K562 (cell line): ENCODE data around the gene RSPH1. TPM values are rescaled to one million over a fixed set of nuclear protein-coding genes. Genes with fewer than 3 reads are reported as not detected.
A peak's percentile ranks its signal among the peaks of the same experiment; 100 is the strongest.

ENCODE experiments used
- CREB5 ChIP-seq: fragments of 250-450 bp; sonication (Bioruptor Pico); IDR thresholded peaks from 2 replicates; pipeline ENCODE4 v1.5.0; 2020; ENCODE audit warnings: mild to moderate bottlenecking
- FOXK2 ChIP-seq, 2 experiments: fragments of 450-650 bp; IDR thresholded peaks in 1 of 2; conservative IDR thresholded peaks in 1 of 2; 2 replicates each; pipeline ENCODE4 v1.6.1; 2016; ENCODE audit warnings: low read depth in 2 of 2, mild to moderate bottlenecking in 1 of 2
- KAT2B ChIP-seq: IDR thresholded peaks from one replicate; pipeline ENCODE4 v1.6.1; 2012; ENCODE audit warnings: low read depth, mild to moderate bottlenecking, control low read depth, inconsistent platforms, low read length, moderate library complexity
- LARP7 ChIP-seq: fragments of 450-650 bp; IDR thresholded peaks from 2 replicates; pipeline ENCODE4 v1.6.1; 2016
- MGA ChIP-seq: fragments of 450-650 bp; IDR thresholded peaks from 2 replicates; pipeline ENCODE4 v1.6.1; 2016; ENCODE audit warnings: mild to moderate bottlenecking, moderate library complexity
- NR2F6 ChIP-seq: fragments of 450-650 bp; formaldehyde crosslinking; IDR thresholded peaks from 2 replicates; pipeline ENCODE4 v1.4.0; 2020; ENCODE audit warnings: mild to moderate bottlenecking
- POLR3A ChIP-seq: IDR thresholded peaks from 2 replicates; pipeline ENCODE4 v1.6.1; 2011; ENCODE audit warnings: borderline replicate concordance, mild to moderate bottlenecking, moderate library complexity; ENCODE audit not compliant: insufficient read length, insufficient read depth; ENCODE audit errors: extremely low read depth
- SIN3A ChIP-seq, 2 experiments: fragments of 150-350 bp in 1 of 2; IDR thresholded peaks; 2 replicates each; pipeline ENCODE4 v1.6.1; 2011 to 2016; ENCODE audit warnings: borderline replicate concordance in 2 of 2, low read depth in 2 of 2, low read length in 2 of 2, mild to moderate bottlenecking in 2 of 2, moderate library complexity in 2 of 2; ENCODE audit not compliant: control insufficient read depth in 1 of 2
- SMAD3 ChIP-seq: fragments of 450-650 bp; formaldehyde crosslinking; conservative IDR thresholded peaks from 2 replicates; pipeline ENCODE4 v1.4.0; 2020; ENCODE audit warnings: mild to moderate bottlenecking
- SPI1 ChIP-seq: IDR thresholded peaks from 2 replicates; pipeline ENCODE4 v1.6.1; 2011; ENCODE audit warnings: low read depth, low read length, control low read depth, borderline replicate concordance
- ZBTB2 ChIP-seq: fragments of 450-650 bp; IDR thresholded peaks from 2 replicates; pipeline ENCODE4 v1.6.1; 2016; ENCODE audit warnings: antibody characterized with exemption
- ZNF551 ChIP-seq: fragments of 250-450 bp; sonication (Bioruptor Pico); IDR thresholded peaks from 2 replicates; pipeline ENCODE4 v1.5.0; 2021; ENCODE audit warnings: mild to moderate bottlenecking, moderate library complexity
- polyA plus RNA-seq, 8 experiments: library from polyadenylated mRNA; depleted of rRNA in 4 of 8; stranded (reverse) in 5 of 8; unstranded in 3 of 8; fragments of >200 nt; fragmentation: Nextera tagmentation in 2 of 8; fragmentation: Illumina TruSeq in 1 of 8; extraction: Ambion mirVana in 2 of 8; extraction: Trizol in 1 of 8; gene quantifications; 2 replicates each; pipeline versions ENCODE4 v1.2.1 to v1.2.3, GENCODE V29; 2011 to 2014; ENCODE audit warnings: inconsistent platforms in 1 of 8, missing spikeins in 1 of 8
- total RNA-seq, 7 experiments: library from RNA; depleted of rRNA in 6 of 7; stranded (reverse); fragments of >200 nt in 6 of 7; fragmentation: Illumina TruSeq in 2 of 7; extraction: Trizol in 2 of 7; gene quantifications; 2 replicates each; pipeline versions ENCODE4 v1.2.1 to v1.2.3, GENCODE V29; 2011 to 2021; ENCODE audit warnings: low replicate concordance in 1 of 7

RSPH1 gene
- total and polyA plus RNA-seq, 9 of the 15 experiments (the other 6 are each of a cell fraction or from before 2014, with no cell fraction given), result 0.17 TPM; not detected in 8

DNA sequence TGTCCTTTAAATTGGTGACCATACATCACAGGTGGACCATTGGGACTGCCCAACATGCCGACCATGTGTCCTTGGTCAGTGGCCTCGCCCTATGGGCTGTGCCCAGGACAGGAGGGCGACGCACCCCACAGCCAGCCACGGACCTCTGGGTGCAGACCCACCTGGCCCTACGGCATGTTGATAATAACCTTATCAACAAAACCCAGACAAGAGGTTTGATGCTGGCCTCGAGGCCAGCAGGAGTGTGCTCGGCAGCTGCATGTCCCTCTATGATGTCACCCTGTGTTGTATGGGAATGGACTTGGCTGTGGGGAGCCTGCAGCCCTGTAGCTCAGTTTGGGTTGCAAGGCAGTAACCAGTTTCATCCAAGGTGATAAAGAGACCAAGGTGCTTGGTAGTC lies 49.7 kb upstream of the RSPH1 start (continued):
- TF ChIP-seq KAT2B (no peak), SMAD3 (CRISPR knock-in tag) (no peak), SIN3A (IDR thresholded peaks at IDR 0.05; ENCODE audit: borderline replicate concordance in 2 of 2, control insufficient read depth in 1 of 2, low read depth in 2 of 2, low read length in 2 of 2) (no peak), NR2F6 (CRISPR knock-in tag) (no peak), LARP7 (no peak), FOXK2 (conservative IDR thresholded peaks at IDR 0.05 in 1 of 2, IDR thresholded peaks at IDR 0.05 in 1 of 2; ENCODE audit: low read depth in 2 of 2) (peak in 1 of 2 experiments; percentile 45; a peak in 1 of 4 replicates), ZNF551 (CRISPR knock-in tag) (no peak), ZBTB2 (no peak), SPI1 (no peak), CREB5 (CRISPR knock-in tag) (no peak), POLR3A (no peak), MGA (peak; percentile 96)
